Muscle of back (tissue), 11 donors: ENCODE measurements around the gene TIMP3. TPM values are rescaled to one million over a fixed set of nuclear protein-coding genes. Genes with fewer than 3 reads are reported as not detected.
A peak's percentile ranks its signal among the peaks of the same experiment; 100 is the strongest.

Source experiments
- DNase-seq, 3 donors: peaks; one replicate each; pipeline versions ENCODE4 v3.0.0 to v3.0.0-alpha.2; 2013
- polyA plus RNA-seq, 10 donors: library from polyadenylated mRNA; unstranded; fragments of 120-200 nt; gene quantifications; one replicate each; pipeline ENCODE4 v1.2.1, GENCODE V29; 2013; ENCODE audit not compliant: insufficient read length in 10 of 10

TIMP3 gene
- polyA plus RNA-seq, 10 donors = 107 to 166 (median 133) TPM

GRCh38 chr22:32781695-32782094 is 19.8 kb upstream of the TIMP3 start:
- DNase-seq = no peak

DNA sequence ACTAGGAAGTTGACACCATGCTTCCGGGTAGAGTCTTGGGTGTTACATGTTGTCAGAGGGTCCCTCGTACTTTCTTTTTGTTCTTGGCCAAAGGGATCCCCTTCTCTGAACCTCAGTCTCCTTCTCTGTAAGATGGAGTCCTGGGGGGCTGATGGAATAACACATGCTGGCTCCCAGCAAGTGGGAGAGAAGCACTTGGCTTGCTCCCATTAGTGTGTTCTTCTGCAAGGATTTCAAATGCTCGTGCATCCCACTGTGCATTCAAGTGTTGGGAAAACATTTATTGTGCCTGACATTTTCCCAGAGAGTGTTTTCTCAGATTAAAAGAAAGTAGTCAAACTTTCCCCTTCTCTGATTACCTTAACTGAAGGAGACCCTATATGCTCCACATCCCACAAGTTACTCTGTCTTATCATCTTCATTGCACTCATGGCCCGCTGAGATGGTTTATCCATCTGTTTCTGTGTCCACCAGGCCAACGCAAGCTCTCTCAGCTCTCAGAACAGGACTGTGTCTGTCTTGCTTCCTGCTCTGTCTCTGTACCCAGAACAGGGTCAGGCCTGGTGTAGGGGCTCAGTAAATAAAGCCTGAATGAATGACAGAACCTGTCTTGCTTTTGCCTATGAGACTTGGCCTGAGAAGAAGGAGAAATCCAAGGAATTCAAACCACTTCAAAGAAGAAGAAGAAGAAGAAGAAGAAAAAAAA is 16.0 kb upstream of the TIMP3 start:
- DNase-seq = no peak

DNA sequence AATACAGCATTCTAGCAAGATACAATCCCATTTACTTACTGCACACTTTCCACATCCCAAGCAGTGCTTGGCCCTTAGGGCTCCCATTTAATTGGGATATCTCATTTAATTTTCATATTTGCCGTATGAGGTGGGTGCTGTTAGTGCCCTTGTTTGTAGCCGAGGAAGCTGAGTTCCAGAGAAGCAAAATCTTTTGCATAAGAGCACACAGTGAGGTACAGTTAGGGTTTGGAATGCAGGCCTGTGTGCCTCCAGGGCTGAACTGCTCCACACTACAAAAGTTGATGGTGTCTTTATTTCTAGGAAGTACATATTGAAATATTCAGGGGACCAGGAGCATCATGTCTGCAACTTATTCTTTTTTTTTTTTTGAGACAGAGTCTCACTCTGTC is 15.5 kb upstream of the TIMP3 start:
- no peak for DNase-seq

DNA sequence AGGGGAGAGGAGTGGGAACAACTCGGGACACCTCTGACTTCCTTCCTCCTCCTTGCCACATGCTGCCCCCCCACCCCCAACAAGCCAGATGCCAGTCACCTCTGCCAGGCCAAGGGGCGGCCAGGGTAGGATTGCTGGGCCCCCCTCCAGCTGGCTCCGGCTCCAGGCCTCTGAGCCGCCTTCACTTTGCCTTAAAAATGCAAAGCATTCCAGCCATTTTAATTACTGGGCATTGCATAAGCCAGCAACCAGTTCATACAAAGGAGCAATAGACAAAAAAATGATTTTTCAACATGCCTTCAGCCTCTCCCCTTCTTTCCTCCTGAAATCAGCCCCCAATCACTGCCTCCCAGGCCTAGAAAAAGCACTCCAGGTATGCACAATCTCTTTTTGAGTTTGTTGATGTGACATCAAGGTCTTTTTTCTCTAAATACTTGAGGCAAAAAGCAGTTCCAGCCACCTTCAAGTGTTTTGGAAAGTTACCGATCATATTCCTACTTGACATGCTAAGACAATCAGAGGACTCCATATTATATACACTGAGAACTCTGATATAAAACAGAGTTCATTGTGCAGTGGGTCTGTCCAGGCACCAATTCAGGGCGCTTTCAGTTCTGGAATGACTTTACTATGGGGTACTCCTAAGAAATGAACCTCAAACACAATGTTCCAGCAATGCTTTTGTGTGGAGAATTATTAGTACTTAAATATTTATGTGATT is 12.4 kb upstream of the TIMP3 start:
- DNase-seq = no peak

DNA sequence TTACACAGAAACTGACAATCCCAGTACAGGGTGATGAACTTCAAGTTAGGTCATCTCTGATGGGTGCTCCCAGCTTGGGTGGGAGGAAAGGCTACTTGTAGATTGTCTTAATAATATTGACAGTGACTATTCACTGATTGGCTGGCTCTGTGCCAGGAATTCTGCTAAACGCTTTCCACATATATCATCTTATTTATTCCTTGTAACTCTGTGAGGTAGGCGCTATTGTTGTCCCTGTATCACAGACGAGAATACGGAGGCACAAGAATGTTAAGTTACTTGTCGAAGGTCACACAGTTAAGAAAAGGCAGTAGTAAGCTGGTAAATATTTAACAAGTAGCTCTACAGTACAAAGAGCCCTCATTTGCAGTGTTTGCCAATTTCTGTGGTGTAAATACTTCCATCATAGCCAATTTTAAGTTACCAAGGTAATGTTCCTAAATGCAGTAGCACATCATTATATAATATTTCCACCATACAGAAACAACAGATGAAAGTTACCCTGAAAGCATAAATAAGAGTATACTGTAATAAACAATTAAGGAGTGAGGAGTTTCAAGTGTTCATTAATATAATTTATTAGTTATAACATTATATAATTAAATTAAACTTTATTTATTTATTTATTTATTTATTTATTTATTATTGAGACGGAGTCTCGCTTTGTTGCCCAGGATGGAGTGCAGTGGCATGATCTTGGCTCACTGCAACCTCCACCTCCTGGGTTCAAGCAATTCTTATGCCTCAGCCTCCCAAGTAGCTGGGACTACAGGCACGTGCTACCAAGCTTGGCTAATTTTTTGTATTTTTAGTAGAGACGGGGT is 11.5 kb upstream of the TIMP3 start:
- no peak for DNase-seq

DNA sequence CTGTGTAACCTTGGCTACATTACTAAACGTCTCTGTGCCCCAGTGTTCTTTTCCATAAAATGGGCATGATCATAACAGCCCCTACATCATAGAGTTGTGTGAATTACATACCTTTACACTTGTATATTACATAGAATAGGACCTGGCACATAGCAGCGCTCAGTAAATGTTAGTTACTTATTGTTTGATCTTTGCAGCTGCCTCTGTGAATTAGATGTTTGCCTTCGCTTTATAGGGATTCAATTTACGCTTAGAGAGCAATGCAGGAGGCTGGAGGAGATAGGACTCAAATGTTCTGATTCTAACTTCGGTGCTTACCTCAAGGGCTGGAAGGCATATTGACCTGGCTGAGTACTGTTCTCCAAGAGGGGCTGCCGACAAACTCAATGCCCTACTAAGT is 10.4 kb upstream of the TIMP3 start:
- no peak for DNase-seq

DNA sequence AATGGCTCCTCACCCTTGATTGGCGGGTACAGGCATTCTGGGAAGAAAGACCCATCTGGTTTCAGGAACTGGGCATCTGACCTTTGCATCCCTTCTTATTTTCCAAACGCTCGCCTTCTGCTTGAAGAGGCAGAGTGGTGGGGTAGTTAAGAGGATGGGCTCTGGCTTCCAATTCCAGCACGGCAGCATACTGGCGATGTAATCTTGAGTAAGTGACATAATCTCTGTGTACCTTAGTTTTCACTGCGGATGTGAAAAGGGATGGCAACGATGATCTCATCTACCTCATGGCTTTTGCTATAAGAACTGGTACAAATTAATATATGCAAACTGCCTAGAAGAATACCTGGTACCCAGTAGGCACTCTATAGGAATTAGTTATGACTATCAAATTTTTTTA is 10.0 kb upstream of the TIMP3 start:
- DNase-seq = no peak

DNA sequence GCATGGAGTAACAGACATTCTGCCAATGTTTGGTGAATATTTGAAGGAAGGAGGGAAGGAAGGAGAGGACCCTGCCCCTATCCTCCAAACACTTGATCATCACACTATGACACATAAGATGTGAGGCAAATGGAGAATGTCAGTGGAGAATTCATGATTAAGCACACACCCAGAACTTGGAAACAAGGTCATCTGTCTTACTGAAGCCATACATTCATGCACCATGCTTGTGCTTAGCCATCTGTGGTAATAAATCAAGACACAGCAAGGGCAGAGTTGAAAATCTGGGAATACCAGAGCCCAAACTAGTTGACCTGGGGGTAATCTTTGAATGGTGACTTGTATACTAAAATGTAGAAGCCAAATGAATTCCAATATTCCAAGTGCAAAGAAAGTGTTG is 7.9 kb upstream of the TIMP3 start:
- DNase-seq = no peak

DNA sequence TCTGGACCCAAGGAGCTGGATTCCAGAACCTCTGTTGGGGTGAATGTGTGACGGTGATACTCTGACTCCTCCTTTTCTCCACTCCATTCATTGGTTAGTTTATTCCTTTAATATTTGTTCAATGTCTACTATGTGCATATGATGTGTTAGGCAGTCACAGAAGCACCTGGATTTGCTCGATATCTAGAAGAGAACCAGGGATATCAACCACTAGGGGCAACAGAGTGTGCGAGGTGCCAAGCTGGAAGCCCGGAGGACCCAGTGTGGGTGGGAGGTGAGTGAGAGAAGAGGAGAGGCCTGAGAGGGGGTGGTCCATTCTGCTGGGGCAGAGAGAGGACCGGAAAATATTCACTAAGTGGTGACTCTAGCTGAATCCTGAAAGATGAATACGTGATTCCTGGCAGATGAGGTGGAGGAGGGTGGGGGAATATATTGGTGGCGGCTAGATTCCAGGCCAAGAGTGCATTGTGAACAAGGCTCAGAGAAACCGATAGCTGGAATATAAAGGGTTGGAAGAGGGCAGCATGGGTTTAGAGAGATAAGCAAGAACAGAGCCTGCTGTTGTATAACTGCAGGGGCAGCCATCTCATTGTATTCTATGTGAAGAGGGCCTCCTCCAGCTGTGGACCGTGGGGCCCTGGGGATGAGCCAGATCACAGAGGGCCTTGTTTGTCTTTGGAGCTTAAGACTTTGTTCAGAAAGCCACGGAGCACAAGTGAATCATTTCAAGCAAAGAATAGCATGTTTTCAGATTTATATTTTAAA is 6.9 kb upstream of the TIMP3 start:
- no peak for DNase-seq

DNA sequence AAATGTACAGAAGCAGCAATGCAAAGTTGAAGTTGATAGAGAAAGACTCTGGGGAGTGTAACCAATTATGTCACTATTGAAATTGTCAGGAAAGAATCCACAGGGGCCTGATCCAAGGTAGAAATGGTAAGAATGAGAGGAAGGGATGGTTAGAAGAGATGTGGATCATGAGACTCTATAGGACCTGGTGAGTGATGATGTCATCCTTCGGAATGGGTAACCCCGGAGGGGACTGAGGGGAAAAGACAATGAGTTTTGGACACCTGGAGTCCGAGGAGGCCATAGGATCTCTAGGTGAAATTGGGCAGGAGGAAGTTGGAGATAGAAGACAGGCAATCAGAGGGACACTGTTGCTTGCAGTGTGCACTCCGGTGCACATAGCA is 6.3 kb upstream of the TIMP3 start:
- DNase-seq = no peak

GRCh38 chr22:32796865-32797573 is 4.5 kb upstream of the TIMP3 start:
- DNase-seq = peak; percentile 60 to 89 (median 78)

DNA sequence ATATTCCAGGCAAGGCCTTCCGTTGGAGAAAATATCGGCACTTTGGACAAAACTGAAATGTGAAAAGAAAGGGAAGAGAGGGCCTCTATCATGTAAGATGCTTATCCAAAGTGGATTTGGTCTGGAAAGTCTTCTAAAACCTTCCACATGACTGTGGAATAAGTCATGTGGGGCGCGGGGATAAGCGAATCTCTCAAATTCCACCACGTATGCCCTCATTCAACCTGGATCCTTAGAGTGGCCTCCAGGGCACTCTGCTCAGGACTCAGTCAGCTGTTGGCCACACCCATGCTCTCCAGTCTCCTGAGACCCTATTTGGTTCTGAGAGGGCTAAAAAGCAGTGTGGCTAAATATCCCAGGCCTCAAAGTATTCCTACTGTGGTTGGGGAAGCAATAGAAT is 2.0 kb upstream of the TIMP3 start:
- no peak for DNase-seq

GRCh38 chr22:32800158-32800882 is 1.2 kb upstream of the TIMP3 start:
- peak; percentile 60 to 89 (median 82) for DNase-seq

DNA sequence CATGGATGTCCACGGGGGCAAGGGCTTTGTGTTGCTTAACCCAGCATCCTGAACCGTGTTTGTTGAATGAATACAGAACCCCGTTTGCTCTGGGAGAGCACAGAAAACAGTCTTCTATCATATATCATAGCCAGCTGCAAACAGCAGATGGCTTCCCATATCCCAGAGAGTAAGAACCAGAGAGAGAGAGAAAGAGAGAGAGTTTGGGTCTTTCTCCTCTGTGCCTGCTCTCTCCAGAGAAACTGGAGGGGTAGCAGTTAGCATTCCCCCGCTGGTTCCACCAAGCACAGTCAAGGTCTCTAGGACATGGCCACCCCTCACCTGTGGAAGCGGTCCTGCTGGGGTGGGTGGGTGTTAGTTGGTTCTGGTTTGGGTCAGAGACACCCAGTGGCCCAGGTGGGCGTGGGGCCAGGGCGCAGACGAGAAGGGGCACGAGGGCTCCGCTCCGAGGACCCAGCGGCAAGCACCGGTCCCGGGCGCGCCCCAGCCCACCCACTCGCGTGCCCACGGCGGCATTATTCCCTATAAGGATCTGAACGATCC is 440 bp upstream of the TIMP3 start:
- DNase-seq = peak in 1 of 3 donors; percentile 55

DNA sequence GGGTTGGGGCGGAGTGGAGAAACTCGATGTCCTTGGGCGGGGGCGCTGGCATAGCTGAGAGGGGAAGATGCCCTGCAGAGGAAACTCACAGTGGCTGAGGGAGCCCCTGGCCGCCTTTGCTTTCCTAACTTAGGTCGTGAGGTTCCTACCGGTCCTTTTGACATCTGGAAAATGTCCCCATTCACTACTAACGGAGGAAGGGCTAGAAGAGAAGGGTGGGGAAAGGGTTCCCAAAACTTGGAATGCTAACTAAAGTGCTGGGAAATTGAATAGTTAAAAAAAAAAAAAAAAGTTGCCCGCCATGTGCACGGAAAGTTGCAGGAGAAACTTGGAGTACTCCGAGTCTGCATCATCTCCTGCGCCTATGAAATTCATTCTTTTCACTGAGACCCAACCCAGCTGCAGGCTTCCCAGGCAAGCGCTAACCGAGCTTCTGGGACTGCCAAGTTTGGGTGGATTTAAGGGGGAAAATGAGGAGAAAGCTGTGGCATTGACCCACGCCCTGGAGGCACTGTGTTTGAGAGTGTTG is 796 bp downstream of the TIMP3 start:
- DNase-seq = peak in 1 of 3 donors; percentile 77

- DNase-seq = peak in 1 of 3 donors; percentile 64
Observed at GRCh38 chr22:32803020-32803737, 1.7 kb downstream of the TIMP3 start.

GRCh38 chr22:32803738-32804435 is 2.4 kb downstream of the TIMP3 start:
- DNase-seq = peak in 1 of 3 donors; percentile 63

DNA sequence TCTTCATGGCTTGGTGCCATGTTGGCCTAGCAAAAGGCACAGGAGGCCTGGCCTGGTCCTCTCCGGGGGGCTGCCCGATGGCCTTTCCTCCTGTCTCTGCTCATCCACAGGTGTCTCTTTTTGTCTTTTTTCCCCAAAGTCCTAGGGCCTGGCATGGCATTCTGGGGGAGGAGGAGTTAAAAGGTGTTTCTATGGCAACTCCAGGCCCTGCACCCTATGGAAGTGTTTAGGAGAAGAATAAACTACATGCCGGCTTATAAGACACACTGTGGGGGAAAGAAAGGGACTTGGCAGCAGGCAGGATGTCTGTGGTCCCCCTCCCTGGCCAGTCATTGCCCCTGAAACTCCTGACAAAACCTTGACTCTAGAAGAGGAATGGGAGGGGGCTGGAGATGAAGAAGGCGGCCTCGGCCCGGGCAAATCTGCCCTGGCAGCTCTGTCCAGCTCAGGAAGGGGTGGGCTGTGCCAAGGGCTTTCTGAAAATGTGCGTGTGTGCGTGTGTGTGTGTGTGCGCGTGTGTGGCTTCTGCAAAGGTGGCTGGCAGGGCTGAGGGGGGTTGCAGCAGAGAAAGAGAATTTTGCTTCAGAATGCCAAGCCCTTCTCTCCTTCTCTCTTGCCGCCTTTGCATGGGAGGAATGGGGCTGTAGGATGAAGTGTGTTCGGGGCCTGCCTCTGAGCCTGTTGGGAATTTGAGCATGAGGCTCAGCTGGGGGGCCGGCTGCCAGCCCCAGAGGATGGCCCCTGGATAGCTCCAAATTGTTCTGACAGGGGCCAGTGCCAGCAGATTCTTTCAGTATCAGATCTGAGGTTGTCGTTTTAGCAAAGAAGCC is 3.2 kb downstream of the TIMP3 start:
- DNase-seq = peak in 1 of 3 donors; percentile 49
